Midbrain (tissue), 1 donor: ENCODE measurements around the gene ERH.
"Not testable (repeated sequence)": the region's sequence is repeated elsewhere in the genome, so short reads cannot be mapped to it uniquely, and the experiment has no call there.

Source experiments
- DNase-seq: peaks from one replicate; lab custom pipeline; 2025; lab: John Stamatoyannopoulos, UW

ERH gene

GRCh38 chr14:69395929-69396328, 2.2 kb downstream of the ERH start:
- DNase-seq: no peak

GRCh38 chr14:69392481-69392880, 5.6 kb downstream of the ERH start:
- DNase-seq: no peak

DNA sequence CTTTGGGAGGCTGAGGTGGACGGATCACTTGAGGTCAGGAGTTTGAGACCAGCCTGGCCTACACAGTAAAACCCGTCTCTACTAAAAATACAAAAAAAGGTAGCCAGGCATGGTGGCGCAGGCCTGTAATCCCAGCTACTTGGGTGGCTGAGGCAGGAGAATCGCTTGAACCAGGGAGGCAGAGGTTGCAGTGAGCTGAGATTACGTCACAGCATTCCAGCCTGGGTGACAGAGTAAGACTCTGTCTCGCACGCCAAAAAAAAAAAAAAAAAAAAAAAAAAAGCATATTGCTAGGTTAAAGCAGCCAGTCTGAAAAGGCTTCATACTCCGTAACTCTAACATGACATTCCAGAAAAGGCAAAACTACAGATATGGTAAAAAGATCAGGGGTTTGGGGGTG, 6.7 kb downstream of the ERH start:
- DNase-seq: not testable (repeated sequence)

GRCh38 chr14:69387311-69387710, 10.8 kb downstream of the ERH start:
- DNase-seq: no peak

- DNase-seq: no peak
These were observed 19.8 kb downstream of the ERH start for GRCh38 chr14:69378274-69378673.

DNA sequence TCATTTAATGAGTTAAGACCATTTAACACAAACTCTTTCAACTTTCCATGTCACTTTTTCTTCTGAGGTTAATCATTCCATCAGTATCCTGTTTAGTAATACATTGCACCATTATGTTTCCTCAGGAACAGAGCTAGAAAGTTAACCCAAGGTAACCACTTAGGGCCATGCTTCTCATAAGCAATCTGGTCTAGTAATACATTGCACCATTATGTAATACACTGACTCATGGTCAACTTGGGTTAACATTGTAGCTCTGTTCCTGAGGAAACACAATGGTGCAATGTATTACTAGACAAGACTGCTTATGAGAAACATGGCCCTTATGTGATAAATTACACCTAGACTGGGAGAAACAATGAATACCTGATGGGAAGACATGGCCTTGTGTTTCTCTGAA, 21.7 kb downstream of the ERH start:
- no peak for DNase-seq

- no peak for DNase-seq
These were observed 22.4 kb downstream of the ERH start for GRCh38 chr14:69375722-69376121.

- no peak for DNase-seq
These were observed 22.9 kb downstream of the ERH start for GRCh38 chr14:69375182-69375581.

DNA sequence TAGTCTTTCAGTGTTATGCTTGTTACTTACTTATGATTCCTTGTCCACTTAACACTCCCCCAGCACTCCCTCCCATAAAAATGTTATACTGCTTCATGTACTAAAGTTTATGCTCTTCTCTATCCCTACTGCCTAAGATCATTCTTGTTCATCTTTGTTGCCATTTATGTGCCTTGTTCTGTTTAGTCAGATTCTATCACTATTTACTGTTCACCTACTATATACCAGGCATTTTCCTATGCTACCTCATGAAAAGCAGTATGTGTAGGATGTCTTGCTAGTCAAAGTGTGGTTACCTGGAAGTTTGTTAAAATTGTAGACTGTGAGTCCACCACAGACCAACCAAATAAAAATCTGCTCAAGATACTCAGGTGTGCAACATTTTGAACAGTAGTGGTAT, 23.9 kb downstream of the ERH start:
- DNase-seq: no peak

DNA sequence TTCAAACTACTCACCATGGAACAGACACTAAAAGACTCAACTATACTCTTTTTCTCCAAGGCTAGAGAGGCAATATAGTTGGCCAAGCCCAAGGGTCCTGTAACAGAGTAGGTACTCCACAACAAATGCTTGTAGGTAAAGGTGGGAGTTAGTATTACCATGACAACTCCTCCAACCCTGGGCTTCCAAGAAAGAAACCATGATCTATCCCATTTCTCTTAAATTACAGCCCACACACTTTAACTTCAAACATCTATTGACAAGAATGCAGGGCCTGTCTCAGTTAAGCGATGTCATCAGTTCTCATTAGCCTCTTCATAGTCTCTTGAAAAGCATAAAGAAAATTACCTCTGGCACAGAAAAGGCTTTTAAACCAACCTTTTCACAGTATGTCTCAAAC, 25.0 kb downstream of the ERH start:
- no peak for DNase-seq

DNA sequence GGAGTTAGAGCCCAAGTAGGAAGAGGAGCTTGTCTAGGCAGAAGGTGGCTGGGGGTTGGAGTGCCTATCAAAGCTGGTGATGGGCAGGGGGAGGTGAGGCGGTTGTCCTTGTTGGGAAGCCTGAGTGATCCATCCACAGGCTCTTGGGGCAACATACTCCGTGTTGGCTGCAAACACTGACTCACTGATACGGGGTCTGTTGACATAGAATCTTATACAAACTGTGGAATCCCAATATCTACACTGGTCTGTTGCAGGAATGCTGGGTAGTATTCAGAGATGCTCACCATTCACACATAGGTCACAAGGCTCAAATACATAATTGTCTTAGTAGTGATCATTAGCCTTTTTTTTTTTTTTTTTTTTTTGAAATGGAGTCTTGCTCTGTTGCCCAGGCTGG, 26.0 kb downstream of the ERH start:
- DNase-seq: no peak

GRCh38 chr14:69370061-69370460, 28.0 kb downstream of the ERH start:
- DNase-seq: no peak

GRCh38 chr14:69368381-69368780, 29.7 kb downstream of the ERH start:
- DNase-seq: no peak

DNA sequence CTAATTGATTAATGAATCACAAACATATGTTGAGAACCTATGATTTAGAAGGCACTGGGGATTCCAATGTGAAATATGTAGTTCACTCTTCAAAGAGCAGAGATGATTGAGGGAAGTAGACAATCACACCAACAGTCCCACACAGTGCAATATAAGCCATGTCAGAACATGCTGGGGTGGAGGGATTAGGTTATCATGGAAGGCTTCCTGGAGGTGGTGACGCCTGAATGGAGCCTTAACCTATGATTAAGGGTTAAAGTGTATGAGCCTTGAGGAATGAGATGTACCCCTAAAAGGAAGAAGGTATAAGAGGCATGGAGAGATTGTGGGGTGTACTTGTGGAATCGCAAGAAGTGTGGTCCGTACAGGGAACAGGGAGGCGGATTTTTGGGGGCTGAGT, 31.3 kb downstream of the ERH start:
- no peak for DNase-seq

GRCh38 chr14:69366069-69366468, 32.0 kb downstream of the ERH start:
- DNase-seq: no peak

DNA sequence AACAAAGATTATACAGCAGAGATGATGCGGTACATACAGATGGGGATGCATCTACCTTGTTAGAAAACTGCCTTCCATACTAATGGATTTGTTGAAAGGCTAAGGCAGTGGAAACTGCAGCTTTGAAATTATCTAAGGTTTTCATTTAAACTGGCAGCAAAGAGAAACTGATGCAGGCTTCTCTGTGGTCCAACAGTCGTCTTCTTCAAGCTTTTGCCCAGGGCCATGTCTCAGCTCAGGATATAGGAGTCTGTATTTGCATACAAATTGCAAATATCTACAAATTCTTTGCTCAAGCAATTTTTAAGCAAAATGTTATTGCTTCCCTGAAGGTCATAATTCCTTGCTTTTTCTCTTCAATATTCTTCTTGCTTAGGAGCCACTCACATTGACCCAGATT, 33.7 kb downstream of the ERH start:
- DNase-seq: no peak

DNA sequence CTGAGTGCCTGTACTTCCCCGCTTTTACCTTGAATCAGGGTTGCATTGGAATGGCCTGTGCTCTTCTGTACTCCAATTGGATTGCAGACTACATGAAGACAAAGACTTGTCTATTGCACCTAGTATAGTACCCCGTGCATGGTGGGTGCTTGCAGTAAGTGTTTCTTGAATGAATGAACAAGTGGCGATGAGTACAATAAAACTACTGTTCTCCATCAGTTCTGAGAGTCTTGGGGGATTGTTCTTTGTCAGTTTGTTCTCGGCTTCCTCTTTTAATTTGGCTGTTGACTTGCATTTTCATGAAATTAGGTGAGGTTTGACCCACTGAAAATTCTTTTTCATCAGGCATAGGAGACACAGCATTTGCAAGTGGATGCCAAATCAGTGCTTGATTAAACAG, 34.1 kb downstream of the ERH start:
- no peak for DNase-seq

DNA sequence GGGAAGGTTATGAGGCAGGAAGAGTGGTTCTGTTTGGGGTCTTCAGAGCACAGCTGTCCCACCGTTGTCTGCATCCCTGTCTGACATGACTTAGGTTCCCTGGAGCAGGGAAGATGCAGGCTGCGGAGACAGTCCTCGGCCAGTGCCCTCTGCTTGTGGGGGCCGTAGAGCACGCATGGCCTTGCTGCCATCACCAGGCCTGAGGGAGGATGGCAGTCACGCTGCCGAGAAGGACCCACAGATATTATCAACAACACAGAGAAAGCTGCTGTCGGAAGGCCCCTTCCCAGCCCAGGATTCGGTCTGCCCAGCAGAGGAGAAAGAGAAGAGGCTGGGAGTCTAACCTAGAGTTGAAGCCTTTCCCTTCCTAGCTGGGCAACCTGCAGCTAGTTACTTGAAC, 35.0 kb downstream of the ERH start:
- peak; percentile 46 for DNase-seq

GRCh38 chr14:69360438-69361108, 37.5 kb downstream of the ERH start:
- DNase-seq: no peak

DNA sequence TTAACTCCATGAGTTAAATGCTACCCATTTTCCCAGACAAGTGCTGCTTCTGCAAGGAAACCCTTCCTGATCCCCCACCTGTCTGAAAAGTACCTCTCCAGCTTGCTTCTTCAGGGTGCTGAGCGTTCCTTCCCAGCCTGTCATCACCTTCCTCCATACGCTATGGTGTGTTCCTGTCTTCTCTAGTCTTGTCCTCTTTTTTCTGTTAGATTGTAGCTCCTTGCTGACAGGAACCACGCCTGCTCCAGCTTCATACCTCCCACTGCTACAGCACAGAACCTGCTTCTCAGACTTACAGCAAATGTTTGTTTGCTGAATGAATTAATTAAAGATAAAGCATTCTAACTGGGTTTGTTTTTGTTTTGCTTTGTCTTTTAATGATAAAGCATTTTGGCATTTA, 39.1 kb downstream of the ERH start:
- DNase-seq: no peak

DNA sequence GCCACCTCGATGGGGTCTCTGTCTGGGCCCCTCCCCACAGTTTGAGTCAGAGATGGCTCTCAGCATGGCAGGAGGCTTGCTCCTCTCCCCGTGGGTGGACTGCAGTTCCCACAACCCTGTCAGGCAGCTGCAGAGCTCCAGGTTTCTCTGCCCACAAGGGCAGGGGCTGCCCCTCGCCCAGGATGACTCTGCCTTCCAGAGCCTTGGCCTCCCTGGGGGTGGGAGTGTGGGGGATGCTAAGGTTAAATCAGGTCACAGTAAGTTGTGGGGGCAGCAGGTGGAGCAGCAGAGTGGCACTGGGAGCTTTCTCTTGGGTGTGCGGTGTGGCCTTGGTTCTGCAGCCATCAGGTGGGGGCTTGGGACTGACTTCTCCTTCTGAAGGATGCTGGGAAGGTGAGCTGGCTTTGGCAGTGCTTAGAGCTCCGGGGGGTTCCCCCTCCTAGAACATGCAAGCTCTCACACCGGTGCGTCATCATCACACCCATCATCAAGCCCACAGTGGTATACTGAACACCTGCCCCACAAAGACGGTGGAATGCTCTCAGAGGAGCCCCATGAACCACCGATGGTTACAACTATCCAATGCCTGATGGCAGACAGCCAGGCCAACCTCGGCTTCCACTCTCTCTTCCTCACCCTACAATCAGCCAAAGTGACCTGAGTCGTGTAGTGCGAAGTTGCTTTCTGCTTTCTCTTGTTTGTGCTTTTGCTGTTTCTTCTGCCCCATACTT, 39.7 kb downstream of the ERH start:
- no peak for DNase-seq

GRCh38 chr14:69357544-69358200, 40.4 kb downstream of the ERH start:
- DNase-seq: no peak

DNA sequence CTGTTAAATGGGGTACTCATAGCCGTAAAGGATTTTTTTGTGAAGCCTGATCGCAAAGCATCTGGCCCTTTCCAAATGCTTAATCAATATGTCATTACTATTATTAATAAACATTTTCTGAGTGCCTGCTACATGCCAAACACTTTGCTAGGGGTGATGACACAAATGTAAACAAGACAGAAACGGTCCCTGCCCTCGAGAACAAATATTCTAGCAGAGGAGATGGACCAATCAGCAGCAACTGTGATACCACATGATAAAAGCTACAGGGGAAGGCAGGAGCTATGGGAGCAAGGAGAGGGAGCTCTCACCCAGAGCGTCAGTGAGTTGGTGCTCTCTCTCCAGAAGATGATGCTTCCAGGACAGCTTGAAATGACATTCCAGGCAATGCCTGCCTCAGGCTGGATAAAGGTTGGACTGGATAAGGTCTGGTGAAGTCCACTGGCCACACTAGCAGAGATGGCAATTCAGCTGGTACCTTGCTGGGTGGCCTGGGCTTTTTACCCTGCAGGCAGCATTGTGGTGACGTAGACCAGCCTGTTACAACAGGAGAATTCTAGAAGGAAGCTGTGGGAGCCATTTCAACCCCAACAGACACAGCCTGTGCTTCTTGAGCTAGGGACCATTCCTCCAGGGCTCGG, 41.1 kb downstream of the ERH start:
- no peak for DNase-seq
